Cardiac muscle cell (in vitro differentiated cells and primary cell): ENCODE measurements around the gene KICS2. TPM values are rescaled to one million over a fixed set of nuclear protein-coding genes. Genes with fewer than 3 reads are reported as not detected.

Source experiments
- DNase-seq, 2 donors: peaks; one replicate each; pipeline versions ENCODE4 v3.0.0 to v3.0.0-alpha.2; 2010 to 2017; ENCODE audit warnings: low read depth in 1 of 2, low spot score in 1 of 2
- H3K27ac ChIP-seq: fragments of 200-600 bp; sonication (generic); 2 replicates; pipeline ENCODE4 v1.5.1; 2016
- H3K27me3 ChIP-seq: fragments of 200-600 bp; sonication (generic); 2 replicates; pipeline ENCODE4 v1.6.0; 2016; ENCODE audit warnings: control low read depth
- H3K36me3 ChIP-seq: fragments of 200-600 bp; sonication (generic); 2 replicates; pipeline ENCODE4 v1.5.1; 2016; ENCODE audit warnings: control low read depth
- H3K4me1 ChIP-seq: fragments of 200-600 bp; sonication (generic); 2 replicates; pipeline ENCODE4 v1.8.1; 2017; ENCODE audit warnings: low read depth, mild to moderate bottlenecking, mixed run types
- H3K4me3 ChIP-seq: fragments of 200-600 bp; sonication (generic); 2 replicates; pipeline ENCODE4 v1.5.1; 2016; ENCODE audit warnings: mild to moderate bottlenecking
- H3K9me3 ChIP-seq: fragments of 200-600 bp; sonication (generic); 2 replicates; pipeline ENCODE4 v1.5.1; 2017; ENCODE audit warnings: low read depth, mild to moderate bottlenecking, control low read depth
- CTCF ChIP-seq: IDR thresholded peaks from 2 replicates; pipeline ENCODE4 v1.5.1; 2012; ENCODE audit warnings: low read depth, mild to moderate bottlenecking, low read length
- polyA plus RNA-seq: library from polyadenylated mRNA; unstranded; fragments of >200 nt; fragmentation: Nextera tagmentation; extraction: Ambion mirVana; gene quantifications from 2 replicates; pipeline ENCODE4 v1.2.1, GENCODE V29; 2016
- total RNA-seq: library from RNA; depleted of rRNA; stranded (reverse); fragments of >200 nt; gene quantifications from 2 replicates; pipeline ENCODE4 v1.2.3, GENCODE V29; 2016

KICS2 gene
- total and polyA plus RNA-seq, 2 experiments from 2014 or later, result 0.81 to 7.2 TPM

GRCh38 chr12:64252681-64253080 lies 30.6 kb upstream of the KICS2 start:
- Histone ChIP-seq H3K4me1 (peaks cover 2% of the 10 kb centered on the region), H3K27ac (no peak overlapping the region), H3K36me3 (no peaks in the 10 kb centered on the region), H3K27me3 (no peaks in the 10 kb centered on the region), H3K4me3 (no peak overlapping the region), H3K9me3 (no peaks in the 10 kb centered on the region)
- DNase-seq, result peak in 1 of 2 donors; percentile 91
- TF ChIP-seq CTCF, result no peak

- DNase-seq, result no peak
- TF ChIP-seq CTCF, result no peak
- no peaks in the 10 kb centered on the region for H3K9me3 ChIP-seq
- H3K36me3 ChIP-seq, result no peaks in the 10 kb centered on the region
- no peaks in the 10 kb centered on the region for H3K4me1 ChIP-seq
- no peak overlapping the region for H3K4me3 ChIP-seq
- peaks cover 6% of the 10 kb centered on the region for H3K27me3 ChIP-seq
- no peak overlapping the region for H3K27ac ChIP-seq
These were observed 21.7 kb upstream of the KICS2 start for GRCh38 chr12:64243809-64244208.

GRCh38 chr12:64240781-64241180 lies 18.7 kb upstream of the KICS2 start:
- no peaks in the 10 kb centered on the region for H3K9me3 ChIP-seq
- H3K4me3 ChIP-seq, result no peak overlapping the region
- no peaks in the 10 kb centered on the region for H3K36me3 ChIP-seq
- peaks cover 6% of the 10 kb centered on the region for H3K27me3 ChIP-seq
- TF ChIP-seq CTCF, result no peak
- no peak overlapping the region for H3K27ac ChIP-seq
- H3K4me1 ChIP-seq, result peaks cover 12% of the 10 kb centered on the region
- no peak for DNase-seq

GRCh38 chr12:64237382-64237781 lies 15.3 kb upstream of the KICS2 start:
- H3K36me3 ChIP-seq, result no peaks in the 10 kb centered on the region
- H3K4me3 ChIP-seq, result no peak overlapping the region
- H3K27ac ChIP-seq, result no peak overlapping the region
- H3K4me1 ChIP-seq, result peaks cover 12% of the 10 kb centered on the region
- no peak for DNase-seq
- no peaks in the 10 kb centered on the region for H3K27me3 ChIP-seq
- no peak for TF ChIP-seq CTCF
- no peaks in the 10 kb centered on the region for H3K9me3 ChIP-seq

- H3K36me3 ChIP-seq, result no peaks in the 10 kb centered on the region
- H3K4me3 ChIP-seq, result no peak overlapping the region
- peaks cover 12% of the 10 kb centered on the region for H3K4me1 ChIP-seq
- peak in 1 of 2 donors; percentile 43 for DNase-seq
- TF ChIP-seq CTCF, result peak; percentile 23
- H3K27ac ChIP-seq, result no peak overlapping the region
- H3K9me3 ChIP-seq, result no peaks in the 10 kb centered on the region
- H3K27me3 ChIP-seq, result no peaks in the 10 kb centered on the region
These were observed 14.5 kb upstream of the KICS2 start for GRCh38 chr12:64236549-64236948.

- no peaks in the 10 kb centered on the region for H3K36me3 ChIP-seq
- no peaks in the 10 kb centered on the region for H3K27me3 ChIP-seq
- TF ChIP-seq CTCF, result no peak
- no peak overlapping the region for H3K4me3 ChIP-seq
- no peaks in the 10 kb centered on the region for H3K4me1 ChIP-seq
- no peaks in the 10 kb centered on the region for H3K9me3 ChIP-seq
- H3K27ac ChIP-seq, result no peak overlapping the region
- no peak for DNase-seq
These were observed 10.1 kb upstream of the KICS2 start for GRCh38 chr12:64232196-64232595.
